ENCODE results near the gene RAPGEF4. TPM values are rescaled to one million over a fixed set of nuclear protein-coding genes. Genes with fewer than 3 reads are reported as not detected.

RAPGEF4 gene
- total RNA-seq, 1 experiment from 2014 or later: 1.4 TPM

GRCh38 chr2:172978063-172978383 is 242.4 kb downstream of the RAPGEF4 start:
- no peak overlapping the region for H3K56ac ChIP-seq (ENCODE audit: insufficient read length, low read depth, low read length)
- no peak overlapping the region for H4K91ac ChIP-seq (ENCODE audit: insufficient read length, low read depth, low read length)
- WGBS (ENCODE audit: extremely low coverage, insufficient read length, low lambda C conversion rate): no CpG with 5 or more reads among the region's 2 CpGs
- no peaks in the 10 kb centered on the region for H3K27me3 ChIP-seq (ENCODE audit: insufficient read depth, low read length)
- H3K79me1 ChIP-seq (ENCODE audit: insufficient read depth, low read depth, low read length, poor library complexity, severe bottlenecking): no peaks in the 10 kb centered on the region
- no peak overlapping the region for H3K4me2 ChIP-seq (ENCODE audit: insufficient read depth, insufficient read length, low read length)
- H3K9me3 Mint-ChIP-seq: no peaks in the 10 kb centered on the region
- no peak overlapping the region for H2BK15ac ChIP-seq (ENCODE audit: low read depth, low read length)
- no peak overlapping the region for H2BK120ac ChIP-seq (ENCODE audit: low read depth, low read length, poor library complexity, severe bottlenecking)
- H3K9me3 ChIP-seq (ENCODE audit: control insufficient read depth, low read depth, low read length): no peaks in the 10 kb centered on the region
- no peak for TF ChIP-seq CTCF (conservative IDR thresholded peaks at IDR 0.05)
- no peak overlapping the region for H2BK20ac ChIP-seq (ENCODE audit: low read depth, low read length, poor library complexity, severe bottlenecking)
- peaks cover 5 to 17% of the 10 kb centered on the region in 2 experiments; a peak in 3 of 4 replicates for H3K4me1 Mint-ChIP-seq
- no peak overlapping the region for H3K4me3 Mint-ChIP-seq
- H3K14ac ChIP-seq (ENCODE audit: insufficient read depth, low read length): no peak overlapping the region
- DNase-seq: no peak
- H3K27me3 Mint-ChIP-seq (ENCODE audit: low read depth): peaks cover 1% of the 10 kb centered on the region; the same call in 1 of the 2 replicates
- H3K27ac Mint-ChIP-seq: no peak overlapping the region
- H3K4ac ChIP-seq (ENCODE audit: low read depth, low read length): no peak overlapping the region
- no peak overlapping the region for H3K23ac ChIP-seq (ENCODE audit: insufficient read length, low read depth, low read length)
- no peaks in the 10 kb centered on the region for H4K20me1 ChIP-seq (ENCODE audit: control insufficient read depth, insufficient read depth, insufficient read length)
- H3K27ac ChIP-seq (ENCODE audit: insufficient read length, low read depth, low read length): no peak overlapping the region
- H4K5ac ChIP-seq (ENCODE audit: insufficient read length, low read depth, low read length): no peak overlapping the region
- no peak overlapping the region for H2AK5ac ChIP-seq (ENCODE audit: insufficient read length, low read length)
- no peaks in the 10 kb centered on the region for H3K4me1 ChIP-seq (ENCODE audit: insufficient read depth, low read length)
- no peaks in the 10 kb centered on the region for H3K36me3 Mint-ChIP-seq (ENCODE audit: insufficient read depth in 1 of 3, low read depth in 3 of 3)
- no peak overlapping the region for H2BK5ac ChIP-seq (ENCODE audit: insufficient read length, low read length)
- no peaks in the 10 kb centered on the region for H3K23me2 ChIP-seq (ENCODE audit: insufficient read length, low read depth, low read length, poor library complexity, severe bottlenecking)
- H2BK12ac ChIP-seq (ENCODE audit: insufficient read length, low read depth, low read length): no peak overlapping the region
- H3K9ac ChIP-seq (ENCODE audit: extremely low read depth, insufficient read length, low read length): no peak overlapping the region
- no peak overlapping the region for H3K18ac ChIP-seq (ENCODE audit: insufficient read length, low read depth, low read length)
- no peak overlapping the region for H4K8ac ChIP-seq (replicated peaks; ENCODE audit: insufficient read length, low read depth, low read length)
- no peaks in the 10 kb centered on the region for H3K79me2 ChIP-seq (ENCODE audit: insufficient read depth, low read length)
- H3T11ph ChIP-seq (ENCODE audit: low read length): no peak overlapping the region
- H2AFZ ChIP-seq (ENCODE audit: low read length): no peak overlapping the region
